ENCODE measurements around the gene FGF14. TPM values are rescaled to one million over a fixed set of nuclear protein-coding genes. Genes with fewer than 3 reads are reported as not detected.

FGF14 gene
- total and polyA plus RNA-seq, 2 donors (not counting 1 experiment from before 2014, with no cell fraction given): under 0.01 TPM; not detected in 1

- no peaks in the 10 kb centered on the region for H3K9me3 Mint-ChIP-seq (ENCODE audit: insufficient read depth)
- Histone ChIP-seq H3K27ac (ENCODE audit: low read length in 2 of 2) (no peak overlapping the region), H3K4me2 (replicated peaks; ENCODE audit: low read depth, low read length, poor library complexity, severe bottlenecking) (no peak overlapping the region), H3K4me1 (ENCODE audit: control insufficient read depth in 2 of 2, insufficient read depth in 2 of 2, low read length in 2 of 2) (no peaks in the 10 kb centered on the region), H3K9ac (ENCODE audit: low read length) (no peak overlapping the region), H3K27me3 (replicated peaks in 1 of 4; ENCODE audit: control extremely low read depth in 1 of 4, control insufficient read depth in 3 of 4, insufficient read depth in 4 of 4, low read length in 3 of 4) (no peaks in the 10 kb centered on the region), H3K36me3 (replicated peaks in 1 of 2; ENCODE audit: control extremely low read depth in 1 of 2, control insufficient read depth in 1 of 2, extremely low read depth in 1 of 2, insufficient read depth in 2 of 2, low read length in 1 of 2) (no peaks in the 10 kb centered on the region), H3K79me2 (ENCODE audit: control insufficient read depth, insufficient read depth, low read length) (no peaks in the 10 kb centered on the region), H4K20me1 (ENCODE audit: control insufficient read depth, insufficient read depth, low read length, poor library complexity, severe bottlenecking) (no peaks in the 10 kb centered on the region), H2AFZ (ENCODE audit: insufficient read depth, low read depth, low read length, poor library complexity, severe bottlenecking) (no peak overlapping the region), H3K4me3 (ENCODE audit: control extremely low read depth in 1 of 5, extremely low read depth in 1 of 5, insufficient read depth in 1 of 5, low read depth in 2 of 5, low read length in 4 of 5) (no peak overlapping the region), H3K9me3 (ENCODE audit: control extremely low read depth in 1 of 3, control insufficient read depth in 2 of 3, insufficient read depth in 1 of 3, low read length in 2 of 3) (no peaks in the 10 kb centered on the region)
- ChIA-PET POLR2A (no interaction called here), CTCF (no interaction called here)
- no peak for ATAC-seq (ENCODE audit: low read depth)
- WGBS (ENCODE audit: insufficient coverage): 54% methylated on average over 4 of the region's 7 CpGs
- no peak overlapping the region for H3K4me3 Mint-ChIP-seq
- no peaks in the 10 kb centered on the region for H3K4me1 Mint-ChIP-seq
- TF ChIP-seq EZH2 (IDR thresholded peaks at IDR 0.05; ENCODE audit: borderline replicate concordance, insufficient read depth, low read depth, low read length, poor library complexity, severe bottlenecking) (no peak), CTCF (IDR thresholded peaks at IDR 0.05) (no peak)
- no peaks in the 10 kb centered on the region for H3K27me3 Mint-ChIP-seq
- H3K27ac Mint-ChIP-seq: no peak overlapping the region
- no peak for DNase-seq
- intact Hi-C loops (cut with micrococcal nuclease): no loop called here
These were observed 284.5 kb downstream of the FGF14 start for GRCh38 chr13:102117175-102117831.

- Mint-ChIP-seq H3K4me1 (no peaks in the 10 kb centered on the region), H3K27me3 (no peaks in the 10 kb centered on the region), H3K4me3 (no peak overlapping the region), H3K9me3 (ENCODE audit: insufficient read depth) (no peaks in the 10 kb centered on the region), H3K27ac (no peak overlapping the region)
- H2AFZ ChIP-seq (ENCODE audit: insufficient read depth, low read depth, low read length, poor library complexity, severe bottlenecking): no peak overlapping the region
- intact Hi-C loops (cut with micrococcal nuclease): no loop called here
- 66% methylated on average over 2 of the region's 3 CpGs for WGBS (ENCODE audit: insufficient coverage)
- H4K20me1 ChIP-seq (ENCODE audit: control insufficient read depth, insufficient read depth, low read length, poor library complexity, severe bottlenecking): no peaks in the 10 kb centered on the region
- TF ChIP-seq EZH2 (IDR thresholded peaks at IDR 0.05; ENCODE audit: borderline replicate concordance, insufficient read depth, low read depth, low read length, poor library complexity, severe bottlenecking): no peak
- no peak for TF ChIP-seq CTCF (IDR thresholded peaks at IDR 0.05)
- ATAC-seq (ENCODE audit: low read depth): no peak
- no peaks in the 10 kb centered on the region for H3K9me3 ChIP-seq (ENCODE audit: control extremely low read depth in 1 of 3, control insufficient read depth in 2 of 3, insufficient read depth in 1 of 3, low read length in 2 of 3)
- no peaks in the 10 kb centered on the region for H3K27me3 ChIP-seq (replicated peaks in 1 of 4; ENCODE audit: control extremely low read depth in 1 of 4, control insufficient read depth in 3 of 4, insufficient read depth in 4 of 4, low read length in 3 of 4)
- H3K9ac ChIP-seq (ENCODE audit: low read length): no peak overlapping the region
- H3K4me1 ChIP-seq (ENCODE audit: control insufficient read depth in 2 of 2, insufficient read depth in 2 of 2, low read length in 2 of 2): no peaks in the 10 kb centered on the region
- ChIA-PET POLR2A (no interaction called here), CTCF (no interaction called here)
- no peak overlapping the region for H3K4me2 ChIP-seq (replicated peaks; ENCODE audit: low read depth, low read length, poor library complexity, severe bottlenecking)
- no peak overlapping the region for H3K27ac ChIP-seq (ENCODE audit: low read length in 2 of 2)
- DNase-seq: no peak
- H3K79me2 ChIP-seq (ENCODE audit: control insufficient read depth, insufficient read depth, low read length): no peaks in the 10 kb centered on the region
- H3K36me3 ChIP-seq (replicated peaks in 1 of 2; ENCODE audit: control extremely low read depth in 1 of 2, control insufficient read depth in 1 of 2, extremely low read depth in 1 of 2, insufficient read depth in 2 of 2, low read length in 1 of 2): no peaks in the 10 kb centered on the region
- no peak overlapping the region for H3K4me3 ChIP-seq (ENCODE audit: control extremely low read depth in 1 of 5, extremely low read depth in 1 of 5, insufficient read depth in 1 of 5, low read depth in 2 of 5, low read length in 4 of 5)
These were observed 298.4 kb downstream of the FGF14 start for GRCh38 chr13:102103469-102103868.

Data from B cell (primary cell).